IMR-90 (cell line): ENCODE results near the gene ECHS1. TPM values are rescaled to one million over a fixed set of nuclear protein-coding genes. Genes with fewer than 3 reads are reported as not detected.

Source experiments
- ATAC-seq: fragments of 200-7000 bp; cut with Tn5 transposase; 2 replicates; pipeline ENCODE4 v1.9.1; 2020; ENCODE audit warnings: low read depth, mild to moderate bottlenecking, moderate library complexity
- BruUV-seq: library from RNA; stranded (reverse); fragments of 400-500 nt; replicated peaks from 2 replicates; lab custom pipeline; 2021; lab: Mats Ljungman, UMichigan
- CTCF ChIA-PET: fragments of 300-600 bp; formaldehyde crosslinking; extraction: SDS; loops from one replicate; lab custom pipeline; 2021; ENCODE audit warnings: antibody characterized with exemption; lab: Yijun Ruan, JAX
- POLR2A ChIA-PET: fragments of 300-600 bp; sonication (Branson Sonifier 250); formaldehyde crosslinking; loops from one replicate; lab custom pipeline; 2022; ENCODE audit warnings: antibody characterized with exemption; ENCODE audit not compliant: unreplicated experiment; lab: Charles Lee
- DNase-seq: peaks from one replicate; pipeline ENCODE4 v3.0.0; 2013
- H2AFZ ChIP-seq: replicated peaks from 2 replicates; pipeline ENCODE3; 2013; ENCODE audit warnings: low read length, mild to moderate bottlenecking; ENCODE audit not compliant: poor library complexity
- H2AK5ac ChIP-seq: 2 replicates; pipeline ENCODE4 v1.6.1; 2013; ENCODE audit warnings: low read depth, low read length, inconsistent platforms
- H2AK9ac ChIP-seq: replicated peaks from 2 replicates; pipeline ENCODE3; 2013; ENCODE audit warnings: mild to moderate bottlenecking, low read depth, low read length, moderate library complexity; ENCODE audit not compliant: poor library complexity
- H2BK120ac ChIP-seq: 2 replicates; pipeline ENCODE4 v1.6.1; 2013; ENCODE audit warnings: low read depth, low read length, inconsistent platforms
- H2BK15ac ChIP-seq: 3 replicates; pipeline ENCODE4 v1.6.1; 2013; ENCODE audit warnings: low read depth, low read length, inconsistent platforms
- H2BK20ac ChIP-seq: 2 replicates; pipeline ENCODE4 v1.6.1; 2013; ENCODE audit warnings: low read depth, mild to moderate bottlenecking, inconsistent platforms, low read length, moderate library complexity
- H2BK5ac ChIP-seq: 2 replicates; pipeline ENCODE4 v1.6.1; 2013; ENCODE audit warnings: mild to moderate bottlenecking, low read depth, low read length, inconsistent platforms; ENCODE audit not compliant: poor library complexity, severe bottlenecking
- H3K14ac ChIP-seq: replicated peaks from 2 replicates; pipeline ENCODE4 v1.6.1; 2013; ENCODE audit warnings: low read depth, low read length, inconsistent platforms
- H3K18ac ChIP-seq: 2 replicates; pipeline ENCODE4 v1.6.1; 2013; ENCODE audit warnings: low read depth, low read length, control low read depth
- H3K23ac ChIP-seq: 2 replicates; pipeline ENCODE4 v1.6.1; 2013; ENCODE audit warnings: low read depth, low read length, inconsistent platforms
- H3K27ac ChIP-seq: 2 replicates; pipeline ENCODE4 v1.5.1; 2013; ENCODE audit warnings: mild to moderate bottlenecking, control low read depth, low read length; ENCODE audit not compliant: insufficient read depth
- H3K27me3 ChIP-seq: 2 replicates; pipeline ENCODE4 v1.6.1; 2013; ENCODE audit warnings: low read length; ENCODE audit not compliant: control insufficient read depth, insufficient read depth
- H3K36me3 ChIP-seq: 2 replicates; pipeline ENCODE4 v1.6.1; 2013; ENCODE audit warnings: low read length, mixed read lengths; ENCODE audit not compliant: control insufficient read depth, insufficient read depth
- H3K4ac ChIP-seq: 2 replicates; pipeline ENCODE4 v1.6.1; 2013; ENCODE audit warnings: low read depth, low read length, inconsistent platforms
- H3K4me1 ChIP-seq: 2 replicates; pipeline ENCODE4 v1.6.1; 2013; ENCODE audit warnings: low read length, mixed read lengths; ENCODE audit not compliant: control insufficient read depth, insufficient read depth
- H3K4me2 ChIP-seq: 2 replicates; pipeline ENCODE4 v1.6.1; 2013; ENCODE audit warnings: low read depth, mild to moderate bottlenecking, control low read depth, low read length, moderate library complexity
- H3K4me3 ChIP-seq: 2 replicates; pipeline ENCODE4 v1.5.1; 2013; ENCODE audit warnings: low read depth, mild to moderate bottlenecking, control low read depth, low read length, moderate library complexity; ENCODE audit not compliant: insufficient read depth
- H3K56ac ChIP-seq: 2 replicates; pipeline ENCODE4 v1.6.1; 2013; ENCODE audit warnings: low read length, inconsistent platforms; ENCODE audit not compliant: insufficient read depth; ENCODE audit errors: extremely low read depth
- H3K79me1 ChIP-seq, 2 experiments: 2 replicates each; pipeline ENCODE4 v1.6.1; 2013; ENCODE audit warnings: low read length in 2 of 2, inconsistent platforms in 1 of 2, low read depth in 1 of 2
- H3K9ac ChIP-seq: 2 replicates; pipeline ENCODE4 v1.6.1; 2013; ENCODE audit warnings: low read depth, low read length, control low read depth
- H3K9me1 ChIP-seq: 2 replicates; pipeline ENCODE4 v1.6.1; 2013; ENCODE audit warnings: low read length, inconsistent platforms; ENCODE audit not compliant: insufficient read depth
- H3K9me3 ChIP-seq: 2 replicates; pipeline ENCODE4 v1.6.1; 2013; ENCODE audit warnings: low read length; ENCODE audit not compliant: control insufficient read depth, insufficient read depth
- H4K20me1 ChIP-seq: 2 replicates; pipeline ENCODE4 v1.6.1; 2013; ENCODE audit warnings: low read length, inconsistent platforms; ENCODE audit not compliant: insufficient read depth
- H4K5ac ChIP-seq: 2 replicates; pipeline ENCODE4 v1.6.1; 2013; ENCODE audit warnings: mild to moderate bottlenecking, low read depth, low read length, control low read depth
- H4K8ac ChIP-seq, 2 experiments: 2 replicates each; pipeline ENCODE4 v1.6.1; 2013; ENCODE audit warnings: low read depth in 2 of 2, low read length in 2 of 2, control low read depth in 1 of 2, inconsistent platforms in 1 of 2
- H4K91ac ChIP-seq: 2 replicates; pipeline ENCODE4 v1.6.1; 2013; ENCODE audit warnings: low read depth, low read length, inconsistent platforms; ENCODE audit not compliant: insufficient read depth
- BHLHE40 ChIP-seq: fragments of 150-350 bp; IDR thresholded peaks from 2 replicates; pipeline ENCODE4 v1.6.1; 2016; ENCODE audit warnings: mild to moderate bottlenecking, low read depth, low read length
- CEBPB ChIP-seq: IDR thresholded peaks from 2 replicates; pipeline ENCODE4 v1.6.1; 2012; ENCODE audit warnings: low read depth, low read length, improper control_type of control experiment
- CHD1 ChIP-seq: IDR thresholded peaks from 2 replicates; pipeline ENCODE4 v1.6.1; 2012; ENCODE audit warnings: low read depth, low read length, improper control_type of control experiment
- ELK1 ChIP-seq: fragments of 150-350 bp; IDR thresholded peaks from 2 replicates; pipeline ENCODE4 v1.6.1; 2016; ENCODE audit warnings: low read depth, mild to moderate bottlenecking, low read length, moderate library complexity, borderline replicate concordance
- FOS ChIP-seq: fragments of 150-350 bp; IDR thresholded peaks from 2 replicates; pipeline ENCODE4 v1.6.1; 2016; ENCODE audit warnings: low read depth, low read length
- MAFK ChIP-seq: IDR thresholded peaks from 2 replicates; pipeline ENCODE4 v1.6.1; 2012; ENCODE audit warnings: low read depth, low read length, improper control_type of control experiment
- MAZ ChIP-seq: IDR thresholded peaks from 2 replicates; pipeline ENCODE4 v1.6.1; 2012; ENCODE audit warnings: low read depth, mild to moderate bottlenecking, low read length, improper control_type of control experiment, moderate library complexity, borderline replicate concordance
- MXI1 ChIP-seq: IDR thresholded peaks from 2 replicates; pipeline ENCODE4 v1.6.1; 2012; ENCODE audit warnings: low read depth, mild to moderate bottlenecking, low read length, moderate library complexity, borderline replicate concordance
- NFE2L2 ChIP-seq: fragments of 150-350 bp; IDR thresholded peaks from 2 replicates; pipeline ENCODE4 v1.6.1; 2016; ENCODE audit warnings: low read depth, mild to moderate bottlenecking, low read length
- POLR2A ChIP-seq: IDR thresholded peaks from 2 replicates; pipeline ENCODE4 v1.6.1; 2012; ENCODE audit warnings: mild to moderate bottlenecking, low read depth, low read length
- RAD21 ChIP-seq: IDR thresholded peaks from 2 replicates; pipeline ENCODE4 v1.6.1; 2012; ENCODE audit warnings: low read length, improper control_type of control experiment
- RCOR1 ChIP-seq: IDR thresholded peaks from 2 replicates; pipeline ENCODE4 v1.6.1; 2012; ENCODE audit warnings: mild to moderate bottlenecking, low read length, improper control_type of control experiment; ENCODE audit not compliant: insufficient replicate concordance
- RFX5 ChIP-seq: IDR thresholded peaks from 2 replicates; pipeline ENCODE4 v1.8.0; 2012; ENCODE audit warnings: low read depth, mild to moderate bottlenecking, low read length, moderate library complexity
- SMC3 ChIP-seq: fragments of 150-350 bp; IDR thresholded peaks from 2 replicates; pipeline ENCODE4 v1.6.1; 2016; ENCODE audit warnings: low read depth, mild to moderate bottlenecking, antibody characterized with exemption, low read length, moderate library complexity
- WGBS, 2 experiments: methylation state at CpG; one replicate each; pipeline versions ENCODE4 v1.1.5 to v1.1.7; 2013; ENCODE audit warnings: missing lambda C conversion rate in 2 of 2; ENCODE audit not compliant: insufficient read length in 1 of 2; ENCODE audit errors: extremely low coverage in 2 of 2; 5-methylcytosine and 5-hydroxymethylcytosine counted together
- dilution Hi-C: fragments of 300-500 bp; cut with HindIII; formaldehyde crosslinking; loops from one replicate; pipeline ENCODE4 v1.14.3; 2018; ENCODE audit warnings: low sequenced_read_pairs; ENCODE audit not compliant: unreplicated experiment
- in situ Hi-C: fragments of 300-500 bp; cut with MboI; formaldehyde crosslinking; loops from 3 replicates; pipeline ENCODE4 v1.14.3; 2019; ENCODE audit warnings: low sequenced_read_pairs, inconsistent platforms, mixed read lengths
- intact Hi-C: fragments of 100-400 bp; cut with micrococcal nuclease; formaldehyde crosslinking; loops from 2 replicates; pipeline ENCODE4 v1.10.0; 2022
- polyA plus RNA-seq, 3 experiments: library from polyadenylated mRNA; depleted of rRNA; stranded (reverse); fragments of >200 nt; gene quantifications; 2 replicates each; pipeline ENCODE4 v1.2.3, GENCODE V29; 2012; ENCODE audit warnings: low replicate concordance in 1 of 3
- total RNA-seq: library from RNA; depleted of rRNA; stranded (reverse); fragments of >200 nt; gene quantifications from 2 replicates; pipeline ENCODE4 v1.2.3, GENCODE V29; 2012
- TF ChIP-seq, protein P1 (sequence below): conservative IDR thresholded peaks from 2 replicates; pipeline ENCODE4 v1.5.1; 2012; ENCODE audit warnings: mild to moderate bottlenecking, low read depth, low read length, improper control_type of control experiment
- TF ChIP-seq, protein P2 (sequence below): fragments of 150-350 bp; IDR thresholded peaks from 2 replicates; pipeline ENCODE4 v1.6.1; 2017; ENCODE audit warnings: mild to moderate bottlenecking, antibody characterized with exemption, low read length, low read depth

The ECHS1 gene
- total and polyA plus RNA-seq, 2 of the 4 experiments (the other 2 are of a cell fraction): 60.8 to 84.2 TPM

- intact Hi-C loops: no loop called here
- no peak overlapping the region for H3K9ac ChIP-seq
- dilution Hi-C loops: no loop called here
- no peaks in the 10 kb centered on the region for H3K27me3 ChIP-seq
- H3K9me3 ChIP-seq: no peaks in the 10 kb centered on the region
- no peaks in the 10 kb centered on the region for H3K4me1 ChIP-seq
- H2BK20ac ChIP-seq: no peak overlapping the region
- H3K9me1 ChIP-seq: no peaks in the 10 kb centered on the region; the same call in 1 of the 2 replicates
- no peak overlapping the region for H2BK120ac ChIP-seq
- H3K4me2 ChIP-seq: no peak overlapping the region
- H4K20me1 ChIP-seq: no peaks in the 10 kb centered on the region
- H3K36me3 ChIP-seq: peaks cover 59% of the 10 kb centered on the region
- no peak overlapping the region for H2AK5ac ChIP-seq
- no peak overlapping the region for H2AK9ac ChIP-seq
- ChIA-PET CTCF (no interaction called here), POLR2A (no interaction called here)
- H3K18ac ChIP-seq: no peak overlapping the region
- H2AFZ ChIP-seq: no peak overlapping the region
- no peak for DNase-seq
- no peak overlapping the region for H4K8ac ChIP-seq
- TF ChIP-seq RAD21 (no peak), BHLHE40 (no peak), NFE2L2 (no peak), MAFK (no peak), FOS (no peak), RFX5 (no peak), SMC3 (no peak), MXI1 (no peak), ELK1 (no peak), MAZ (no peak), CHD1 (no peak), CEBPB (no peak), RCOR1 (no peak), POLR2A (no peak)
- TF ChIP-seq, protein P1, sequence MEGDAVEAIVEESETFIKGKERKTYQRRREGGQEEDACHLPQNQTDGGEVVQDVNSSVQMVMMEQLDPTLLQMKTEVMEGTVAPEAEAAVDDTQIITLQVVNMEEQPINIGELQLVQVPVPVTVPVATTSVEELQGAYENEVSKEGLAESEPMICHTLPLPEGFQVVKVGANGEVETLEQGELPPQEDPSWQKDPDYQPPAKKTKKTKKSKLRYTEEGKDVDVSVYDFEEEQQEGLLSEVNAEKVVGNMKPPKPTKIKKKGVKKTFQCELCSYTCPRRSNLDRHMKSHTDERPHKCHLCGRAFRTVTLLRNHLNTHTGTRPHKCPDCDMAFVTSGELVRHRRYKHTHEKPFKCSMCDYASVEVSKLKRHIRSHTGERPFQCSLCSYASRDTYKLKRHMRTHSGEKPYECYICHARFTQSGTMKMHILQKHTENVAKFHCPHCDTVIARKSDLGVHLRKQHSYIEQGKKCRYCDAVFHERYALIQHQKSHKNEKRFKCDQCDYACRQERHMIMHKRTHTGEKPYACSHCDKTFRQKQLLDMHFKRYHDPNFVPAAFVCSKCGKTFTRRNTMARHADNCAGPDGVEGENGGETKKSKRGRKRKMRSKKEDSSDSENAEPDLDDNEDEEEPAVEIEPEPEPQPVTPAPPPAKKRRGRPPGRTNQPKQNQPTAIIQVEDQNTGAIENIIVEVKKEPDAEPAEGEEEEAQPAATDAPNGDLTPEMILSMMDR: no peak
- TF ChIP-seq, protein P2, sequence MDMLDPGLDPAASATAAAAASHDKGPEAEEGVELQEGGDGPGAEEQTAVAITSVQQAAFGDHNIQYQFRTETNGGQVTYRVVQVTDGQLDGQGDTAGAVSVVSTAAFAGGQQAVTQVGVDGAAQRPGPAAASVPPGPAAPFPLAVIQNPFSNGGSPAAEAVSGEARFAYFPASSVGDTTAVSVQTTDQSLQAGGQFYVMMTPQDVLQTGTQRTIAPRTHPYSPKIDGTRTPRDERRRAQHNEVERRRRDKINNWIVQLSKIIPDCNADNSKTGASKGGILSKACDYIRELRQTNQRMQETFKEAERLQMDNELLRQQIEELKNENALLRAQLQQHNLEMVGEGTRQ: no peak
- H3K79me1 ChIP-seq: no peaks in the 10 kb centered on the region
- no peak overlapping the region for H4K91ac ChIP-seq
- in situ Hi-C loops: no loop called here
- H3K56ac ChIP-seq: no peak overlapping the region
- H4K5ac ChIP-seq: no peak overlapping the region
- H2BK15ac ChIP-seq: no peak overlapping the region
- H3K27ac ChIP-seq: no peak overlapping the region
- no peak overlapping the region for H3K4me3 ChIP-seq
- no peak overlapping the region for H3K4ac ChIP-seq
- no peak for ATAC-seq
- no peak overlapping the region for H3K23ac ChIP-seq
- no peak overlapping the region for H2BK5ac ChIP-seq
- BruUV-seq: no TSS peak
- WGBS, 2 experiments: 89% methylated on average over 13 of the region's 13 CpGs; no CpG with 5 or more reads in 1 of the 2 experiments
- H3K14ac ChIP-seq: no peak overlapping the region
Measured at GRCh38 chr10:133365461-133366129, 7.6 kb downstream of the ECHS1 start.
